Measurements from ENCODE around the gene PDLIM3. TPM values are rescaled to one million over a fixed set of nuclear protein-coding genes. Genes with fewer than 3 reads are reported as not detected.
A peak's percentile ranks its signal among the peaks of the same experiment; 100 is the strongest.

PDLIM3 gene
- total RNA-seq, 3 donors from 2014 or later (not counting 1 experiment from before 2014, with no cell fraction given): not detected

DNA sequence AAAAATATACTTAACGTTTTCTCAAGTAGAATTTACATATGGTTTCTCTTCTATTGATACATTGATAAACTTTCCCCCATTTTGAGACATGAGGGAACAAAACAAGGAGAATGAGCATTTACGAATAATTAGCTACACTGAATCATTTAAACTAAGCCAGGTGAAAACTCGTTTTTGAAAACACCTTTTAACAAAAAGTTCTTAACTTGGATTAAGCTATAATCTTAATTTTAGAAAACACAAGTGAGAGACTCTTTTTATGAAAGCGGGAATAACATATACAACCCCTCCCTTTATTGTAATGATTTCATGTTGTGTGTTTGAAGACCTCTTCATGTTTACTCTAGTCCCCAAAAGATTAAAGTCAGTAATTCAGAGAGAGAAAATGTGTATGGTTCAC, 20.1 kb downstream of the PDLIM3 start:
- Mint-ChIP-seq H3K9me3 (no peaks in the 10 kb centered on the region), H3K4me1 (peaks cover 12 to 13% of the 10 kb centered on the region in 2 donors), H3K36me3 (no peaks in the 10 kb centered on the region), H3K27ac (no peak overlapping the region), H3K4me3 (no peak overlapping the region), H3K27me3 (ENCODE audit: low read depth in 2 of 2) (peaks cover 24 to 48% of the 10 kb centered on the region in 2 donors)
- 83% methylated on average over 2 of the region's 4 CpGs for WGBS (ENCODE audit: insufficient coverage)
- Histone ChIP-seq H3K4me1 (ENCODE audit: control insufficient read depth, insufficient read depth, low read length) (peaks cover 14% of the 10 kb centered on the region), H3K4me3 (ENCODE audit: low read length) (no peak overlapping the region), H3K36me3 (ENCODE audit: control insufficient read depth, insufficient read depth, low read length) (no peaks in the 10 kb centered on the region), H3K9me3 (ENCODE audit: control insufficient read depth, insufficient read depth, low read length) (peaks cover 4% of the 10 kb centered on the region), H3K27ac (ENCODE audit: low read length) (no peak overlapping the region), H3K27me3 (ENCODE audit: control insufficient read depth, insufficient read depth, low read length) (peaks cover 22% of the 10 kb centered on the region)
- intact Hi-C loops (cut with micrococcal nuclease): no loop called here
- no peak for DNase-seq
- TF ChIP-seq, protein P1, sequence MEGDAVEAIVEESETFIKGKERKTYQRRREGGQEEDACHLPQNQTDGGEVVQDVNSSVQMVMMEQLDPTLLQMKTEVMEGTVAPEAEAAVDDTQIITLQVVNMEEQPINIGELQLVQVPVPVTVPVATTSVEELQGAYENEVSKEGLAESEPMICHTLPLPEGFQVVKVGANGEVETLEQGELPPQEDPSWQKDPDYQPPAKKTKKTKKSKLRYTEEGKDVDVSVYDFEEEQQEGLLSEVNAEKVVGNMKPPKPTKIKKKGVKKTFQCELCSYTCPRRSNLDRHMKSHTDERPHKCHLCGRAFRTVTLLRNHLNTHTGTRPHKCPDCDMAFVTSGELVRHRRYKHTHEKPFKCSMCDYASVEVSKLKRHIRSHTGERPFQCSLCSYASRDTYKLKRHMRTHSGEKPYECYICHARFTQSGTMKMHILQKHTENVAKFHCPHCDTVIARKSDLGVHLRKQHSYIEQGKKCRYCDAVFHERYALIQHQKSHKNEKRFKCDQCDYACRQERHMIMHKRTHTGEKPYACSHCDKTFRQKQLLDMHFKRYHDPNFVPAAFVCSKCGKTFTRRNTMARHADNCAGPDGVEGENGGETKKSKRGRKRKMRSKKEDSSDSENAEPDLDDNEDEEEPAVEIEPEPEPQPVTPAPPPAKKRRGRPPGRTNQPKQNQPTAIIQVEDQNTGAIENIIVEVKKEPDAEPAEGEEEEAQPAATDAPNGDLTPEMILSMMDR (IDR thresholded peaks at IDR 0.05): no peak
- ATAC-seq: no peak

DNA sequence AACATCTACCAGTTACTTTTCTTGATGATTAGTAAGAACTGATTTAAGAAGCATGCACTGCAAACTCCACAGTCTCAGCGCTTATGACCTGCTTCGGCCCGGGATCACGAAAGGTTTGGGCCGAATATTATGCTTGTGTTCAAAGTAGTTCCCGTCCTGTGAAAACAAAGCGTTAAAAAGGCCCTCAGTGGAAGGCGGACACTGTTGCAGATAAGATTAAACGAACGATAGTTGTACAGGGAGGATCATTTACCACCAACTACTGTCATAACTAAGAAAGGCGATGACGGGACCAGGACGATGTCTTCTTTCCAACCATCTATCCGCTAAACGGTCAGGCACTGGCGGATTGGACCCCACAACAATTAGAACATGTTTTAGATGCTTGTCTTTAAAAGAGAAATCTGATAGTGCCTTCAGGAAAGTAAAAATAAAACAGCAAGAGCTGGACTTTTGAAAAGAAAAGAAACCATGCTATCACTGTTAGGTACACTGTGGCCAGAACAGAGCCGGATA, 21.1 kb downstream of the PDLIM3 start:
- 86% methylated on average over 17 of the region's 17 CpGs for WGBS (ENCODE audit: insufficient coverage)
- Histone ChIP-seq H3K36me3 (ENCODE audit: control insufficient read depth, insufficient read depth, low read length) (no peaks in the 10 kb centered on the region), H3K27ac (ENCODE audit: low read length) (no peak overlapping the region), H3K4me3 (ENCODE audit: low read length) (no peak overlapping the region), H3K9me3 (ENCODE audit: control insufficient read depth, insufficient read depth, low read length) (peaks cover 4% of the 10 kb centered on the region), H3K4me1 (ENCODE audit: control insufficient read depth, insufficient read depth, low read length) (peaks cover 14% of the 10 kb centered on the region), H3K27me3 (ENCODE audit: control insufficient read depth, insufficient read depth, low read length) (peaks cover 22% of the 10 kb centered on the region)
- intact Hi-C loops (cut with micrococcal nuclease): no loop called here
- DNase-seq (no peak), ATAC-seq (no peak)
- H3K27ac Mint-ChIP-seq: no peak overlapping the region
- TF ChIP-seq, protein P1 (IDR thresholded peaks at IDR 0.05): no peak
- no peak overlapping the region for H3K4me3 Mint-ChIP-seq
- H3K4me1 Mint-ChIP-seq: peaks cover 12 to 13% of the 10 kb centered on the region in 2 donors
- H3K27me3 Mint-ChIP-seq (ENCODE audit: low read depth in 2 of 2): peaks cover 25 to 48% of the 10 kb centered on the region in 2 donors
- H3K36me3 Mint-ChIP-seq: no peaks in the 10 kb centered on the region
- H3K9me3 Mint-ChIP-seq: no peaks in the 10 kb centered on the region

DNA sequence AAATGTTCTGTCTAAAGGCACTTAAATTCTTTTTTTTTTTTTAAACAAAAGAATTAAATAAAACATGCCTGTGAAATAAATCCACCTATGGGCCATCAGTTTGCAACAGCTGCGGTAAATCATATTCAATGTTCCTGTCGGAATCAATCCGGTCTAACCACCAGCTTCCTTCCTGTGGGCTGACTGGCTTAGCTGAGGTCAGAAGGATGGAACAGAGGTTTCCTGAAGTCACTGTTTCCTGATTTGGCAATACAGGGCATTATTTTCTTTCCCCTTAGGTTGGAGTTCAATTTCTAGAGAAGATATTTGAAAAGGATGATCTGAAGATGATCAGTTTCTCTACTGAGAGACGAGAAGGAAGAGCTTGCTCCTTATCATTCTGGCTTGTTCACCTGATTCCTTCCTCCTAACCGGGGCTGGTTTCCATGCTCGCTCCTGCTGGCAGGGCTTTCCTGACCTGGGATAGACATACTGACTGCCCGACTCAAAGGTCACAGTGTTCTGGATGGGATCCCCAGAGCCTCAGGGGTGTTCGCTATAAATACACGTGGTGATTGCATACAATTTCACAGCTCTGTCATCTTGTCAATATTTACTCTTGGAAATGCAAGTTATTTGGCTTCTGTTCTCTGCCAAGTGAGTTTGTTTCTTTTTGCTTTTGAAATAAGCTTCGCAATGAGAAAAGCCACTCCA, 21.7 kb downstream of the PDLIM3 start:
- 17% methylated on average over 9 of the region's 10 CpGs for WGBS (ENCODE audit: insufficient coverage)
- H3K27ac Mint-ChIP-seq: no peak overlapping the region
- Histone ChIP-seq H3K4me1 (ENCODE audit: control insufficient read depth, insufficient read depth, low read length) (peaks cover 14% of the 10 kb centered on the region), H3K36me3 (ENCODE audit: control insufficient read depth, insufficient read depth, low read length) (no peaks in the 10 kb centered on the region), H3K27ac (ENCODE audit: low read length) (no peak overlapping the region), H3K4me3 (ENCODE audit: low read length) (no peak overlapping the region), H3K27me3 (ENCODE audit: control insufficient read depth, insufficient read depth, low read length) (peaks cover 22% of the 10 kb centered on the region), H3K9me3 (ENCODE audit: control insufficient read depth, insufficient read depth, low read length) (peaks cover 4% of the 10 kb centered on the region)
- no peaks in the 10 kb centered on the region for H3K36me3 Mint-ChIP-seq
- ATAC-seq: peak in 1 of 3 donors; percentile 45
- H3K4me3 Mint-ChIP-seq: no peak overlapping the region
- DNase-seq: peak in 1 of 2 donors; percentile 31
- H3K9me3 Mint-ChIP-seq: no peaks in the 10 kb centered on the region
- TF ChIP-seq, protein P1 (IDR thresholded peaks at IDR 0.05): no peak
- intact Hi-C loops (cut with micrococcal nuclease): no loop called here
- peaks cover 12 to 13% of the 10 kb centered on the region in 2 donors for H3K4me1 Mint-ChIP-seq
- H3K27me3 Mint-ChIP-seq (ENCODE audit: low read depth in 2 of 2): peaks cover 26 to 44% of the 10 kb centered on the region in 2 donors
